ENCODE results near the gene TOP3B.

Gene TOP3B

GRCh38 chr22:21975273-21975672 is 7.3 kb downstream of the TOP3B start:
- no CpG with 5 or more reads among the region's 5 CpGs for WGBS (ENCODE audit: extremely low coverage, insufficient coverage, low lambda C conversion rate)

DNA sequence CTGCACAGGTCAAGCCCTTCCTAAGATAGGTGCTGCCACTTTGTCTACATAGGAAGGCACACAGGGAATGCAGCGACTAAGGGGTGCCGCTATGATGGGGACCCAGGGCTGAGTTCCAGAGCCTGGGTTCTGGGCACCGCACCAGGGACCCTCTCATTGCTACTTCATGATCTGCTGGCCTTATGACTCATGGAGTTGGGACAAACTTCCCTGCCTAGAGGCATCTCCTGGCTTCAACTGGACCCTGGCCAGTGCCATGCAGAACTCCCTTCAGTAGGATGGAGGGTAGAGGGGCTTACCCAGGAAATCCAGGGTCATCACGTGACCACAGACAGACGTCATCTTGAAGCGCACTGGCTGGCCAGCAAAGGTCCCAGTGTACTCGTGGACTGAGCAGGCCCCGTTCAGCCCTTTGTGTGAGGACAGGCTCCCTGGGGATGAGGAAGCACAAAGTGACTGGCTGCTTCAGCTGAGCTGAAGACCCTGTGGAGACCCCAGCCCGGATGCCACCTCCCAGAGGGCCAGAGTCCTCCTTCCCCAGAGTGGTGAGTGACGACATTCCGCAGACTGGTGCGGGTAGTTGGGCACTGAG is 8.4 kb downstream of the TOP3B start:
- Histone ChIP-seq H4K5ac (ENCODE audit: low read length) (no peak overlapping the region), H2BK15ac (replicated peaks; ENCODE audit: low read depth) (no peak overlapping the region), H3K4me2 (ENCODE audit: low read length) (no peak overlapping the region), H3K4me1 (ENCODE audit: control insufficient read depth, low read depth, low read length) (no peaks in the 10 kb centered on the region), H4K8ac (ENCODE audit: low read depth, low read length) (no peak overlapping the region), H2AK5ac (ENCODE audit: low read length) (no peak overlapping the region), H3K36me3 (ENCODE audit: control insufficient read depth, insufficient read depth, low read length) (peaks cover 9% of the 10 kb centered on the region), H3K27ac (ENCODE audit: low read depth, low read length) (no peak overlapping the region), H3K4ac (ENCODE audit: low read depth, low read length) (no peak overlapping the region), H3K4me3 (ENCODE audit: low read length) (no peak overlapping the region), H3K56ac (ENCODE audit: low read length) (no peak overlapping the region), H3K79me2 (ENCODE audit: control insufficient read depth, insufficient read depth, low read length) (no peaks in the 10 kb centered on the region), H3K79me1 (ENCODE audit: low read length) (peaks cover 4% of the 10 kb centered on the region), H3K23ac (ENCODE audit: low read length) (no peak overlapping the region), H3K18ac (ENCODE audit: low read length) (no peak overlapping the region), H3K27me3 (ENCODE audit: insufficient read depth, low read length, poor library complexity) (no peaks in the 10 kb centered on the region), H2BK120ac (ENCODE audit: low read depth, low read length) (no peak overlapping the region), H3K9ac (ENCODE audit: low read length) (no peak overlapping the region), H2BK5ac (ENCODE audit: low read length) (no peak overlapping the region)
- DNase-seq, result no peak
- no CpG with 5 or more reads among the region's 12 CpGs for WGBS (ENCODE audit: extremely low coverage, insufficient coverage, low lambda C conversion rate)

More at GRCh38 chr22:21975273-21975672, 7.3 kb downstream of the TOP3B start:
- no peak overlapping the region for H2BK120ac ChIP-seq (ENCODE audit: low read depth, low read length)
- H4K5ac ChIP-seq (ENCODE audit: low read length), result no peak overlapping the region
- no peak overlapping the region for H3K23ac ChIP-seq (ENCODE audit: low read length)
- no peaks in the 10 kb centered on the region for H3K27me3 ChIP-seq (ENCODE audit: insufficient read depth, low read length, poor library complexity)
- no peak overlapping the region for H4K8ac ChIP-seq (ENCODE audit: low read depth, low read length)
- no peak overlapping the region for H3K9ac ChIP-seq (ENCODE audit: low read length)
- H3K79me1 ChIP-seq (ENCODE audit: low read length), result peaks cover 4% of the 10 kb centered on the region
- no peak overlapping the region for H3K27ac ChIP-seq (ENCODE audit: low read depth, low read length)
- no peak overlapping the region for H3K4me3 ChIP-seq (ENCODE audit: low read length)
- H3K4me2 ChIP-seq (ENCODE audit: low read length), result no peak overlapping the region
- no peak overlapping the region for H3K4ac ChIP-seq (ENCODE audit: low read depth, low read length)
- H3K56ac ChIP-seq (ENCODE audit: low read length), result no peak overlapping the region
- no peak for DNase-seq
- H2AK5ac ChIP-seq (ENCODE audit: low read length), result no peak overlapping the region
- H2BK15ac ChIP-seq (replicated peaks; ENCODE audit: low read depth), result no peak overlapping the region
- peaks cover 7% of the 10 kb centered on the region for H3K36me3 ChIP-seq (ENCODE audit: control insufficient read depth, insufficient read depth, low read length)
- no peak overlapping the region for H2BK5ac ChIP-seq (ENCODE audit: low read length)
- H3K4me1 ChIP-seq (ENCODE audit: control insufficient read depth, low read depth, low read length), result no peaks in the 10 kb centered on the region
- H3K79me2 ChIP-seq (ENCODE audit: control insufficient read depth, insufficient read depth, low read length), result no peaks in the 10 kb centered on the region
- no peak overlapping the region for H3K18ac ChIP-seq (ENCODE audit: low read length)

GRCh38 chr22:21972806-21973205 is 9.8 kb downstream of the TOP3B start:
- no CpG with 5 or more reads among the region's 6 CpGs for WGBS (ENCODE audit: extremely low coverage, insufficient coverage, low lambda C conversion rate)

DNA sequence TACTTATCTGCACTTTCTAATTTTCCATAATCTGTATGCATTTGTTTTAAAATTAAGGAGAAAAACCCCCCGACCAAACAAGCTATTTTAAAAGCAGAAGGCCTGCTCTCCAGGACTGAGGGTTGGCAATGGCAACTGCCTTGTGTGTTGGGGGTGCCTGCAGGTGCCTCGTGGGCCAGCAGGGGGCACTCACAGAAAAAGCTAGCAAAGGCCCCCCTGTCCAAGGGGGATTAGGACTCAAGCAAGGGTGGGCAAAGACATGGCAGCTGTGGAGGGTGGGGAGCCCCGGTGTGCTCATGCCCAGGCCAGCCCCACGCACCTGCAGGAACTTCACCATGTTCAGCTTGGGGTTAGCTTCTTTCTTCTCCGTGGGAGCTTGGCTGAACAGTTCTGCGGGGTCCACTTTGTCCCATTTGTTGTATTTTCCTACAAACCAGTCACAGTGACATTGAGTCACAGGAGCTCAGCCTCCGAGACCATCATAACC is 10.3 kb downstream of the TOP3B start:
- no peaks in the 10 kb centered on the region for H3K79me2 ChIP-seq (ENCODE audit: control insufficient read depth, insufficient read depth, low read length)
- H2BK15ac ChIP-seq (replicated peaks; ENCODE audit: low read depth), result no peak overlapping the region
- no peak overlapping the region for H3K27ac ChIP-seq (ENCODE audit: low read depth, low read length)
- H2BK5ac ChIP-seq (ENCODE audit: low read length), result no peak overlapping the region
- H3K23ac ChIP-seq (ENCODE audit: low read length), result no peak overlapping the region
- DNase-seq, result peak; percentile 59
- H3K36me3 ChIP-seq (ENCODE audit: control insufficient read depth, insufficient read depth, low read length), result peaks cover 9% of the 10 kb centered on the region
- no CpG with 5 or more reads among the region's 7 CpGs for WGBS (ENCODE audit: extremely low coverage, insufficient coverage, low lambda C conversion rate)
- no peak overlapping the region for H3K9ac ChIP-seq (ENCODE audit: low read length)
- no peak overlapping the region for H4K8ac ChIP-seq (ENCODE audit: low read depth, low read length)
- H3K4me1 ChIP-seq (ENCODE audit: control insufficient read depth, low read depth, low read length), result no peaks in the 10 kb centered on the region
- H3K4me3 ChIP-seq (ENCODE audit: low read length), result no peak overlapping the region
- H3K79me1 ChIP-seq (ENCODE audit: low read length), result peaks cover 3% of the 10 kb centered on the region
- no peak overlapping the region for H2BK120ac ChIP-seq (ENCODE audit: low read depth, low read length)
- H3K27me3 ChIP-seq (ENCODE audit: insufficient read depth, low read length, poor library complexity), result no peaks in the 10 kb centered on the region
- H3K56ac ChIP-seq (ENCODE audit: low read length), result no peak overlapping the region
- no peak overlapping the region for H3K4ac ChIP-seq (ENCODE audit: low read depth, low read length)
- H4K5ac ChIP-seq (ENCODE audit: low read length), result no peak overlapping the region
- H3K18ac ChIP-seq (ENCODE audit: low read length), result no peak overlapping the region
- H3K4me2 ChIP-seq (ENCODE audit: low read length), result no peak overlapping the region
- no peak overlapping the region for H2AK5ac ChIP-seq (ENCODE audit: low read length)

More at GRCh38 chr22:21972806-21973205, 9.8 kb downstream of the TOP3B start:
- H4K8ac ChIP-seq (ENCODE audit: low read depth, low read length), result no peak overlapping the region
- H2BK5ac ChIP-seq (ENCODE audit: low read length), result no peak overlapping the region
- H3K4ac ChIP-seq (ENCODE audit: low read depth, low read length), result no peak overlapping the region
- no peak overlapping the region for H3K23ac ChIP-seq (ENCODE audit: low read length)
- H2AK5ac ChIP-seq (ENCODE audit: low read length), result no peak overlapping the region
- H3K36me3 ChIP-seq (ENCODE audit: control insufficient read depth, insufficient read depth, low read length), result peaks cover 9% of the 10 kb centered on the region
- no peak overlapping the region for H3K9ac ChIP-seq (ENCODE audit: low read length)
- no peaks in the 10 kb centered on the region for H3K79me2 ChIP-seq (ENCODE audit: control insufficient read depth, insufficient read depth, low read length)
- no peak overlapping the region for H3K56ac ChIP-seq (ENCODE audit: low read length)
- DNase-seq, result no peak
- H3K79me1 ChIP-seq (ENCODE audit: low read length), result peaks cover 3% of the 10 kb centered on the region
- no peak overlapping the region for H3K18ac ChIP-seq (ENCODE audit: low read length)
- H3K4me2 ChIP-seq (ENCODE audit: low read length), result no peak overlapping the region
- no peaks in the 10 kb centered on the region for H3K4me1 ChIP-seq (ENCODE audit: control insufficient read depth, low read depth, low read length)
- no peak overlapping the region for H2BK15ac ChIP-seq (replicated peaks; ENCODE audit: low read depth)
- no peak overlapping the region for H2BK120ac ChIP-seq (ENCODE audit: low read depth, low read length)
- no peak overlapping the region for H3K27ac ChIP-seq (ENCODE audit: low read depth, low read length)
- no peaks in the 10 kb centered on the region for H3K27me3 ChIP-seq (ENCODE audit: insufficient read depth, low read length, poor library complexity)
- no peak overlapping the region for H4K5ac ChIP-seq (ENCODE audit: low read length)
- H3K4me3 ChIP-seq (ENCODE audit: low read length), result no peak overlapping the region

- Histone ChIP-seq H2BK120ac (ENCODE audit: low read depth, low read length) (no peak overlapping the region), H3K79me1 (ENCODE audit: low read length) (peaks cover 3% of the 10 kb centered on the region), H2BK15ac (replicated peaks; ENCODE audit: low read depth) (no peak overlapping the region), H3K27ac (ENCODE audit: low read depth, low read length) (no peak overlapping the region), H2AK5ac (ENCODE audit: low read length) (no peak overlapping the region), H3K79me2 (ENCODE audit: control insufficient read depth, insufficient read depth, low read length) (no peaks in the 10 kb centered on the region), H3K4ac (ENCODE audit: low read depth, low read length) (no peak overlapping the region), H3K36me3 (ENCODE audit: control insufficient read depth, insufficient read depth, low read length) (peaks cover 9% of the 10 kb centered on the region), H3K4me3 (ENCODE audit: low read length) (no peak overlapping the region), H3K56ac (ENCODE audit: low read length) (no peak overlapping the region), H3K4me2 (ENCODE audit: low read length) (no peak overlapping the region), H3K18ac (ENCODE audit: low read length) (no peak overlapping the region), H4K8ac (ENCODE audit: low read depth, low read length) (no peak overlapping the region), H3K4me1 (ENCODE audit: control insufficient read depth, low read depth, low read length) (no peaks in the 10 kb centered on the region), H3K9ac (ENCODE audit: low read length) (no peak overlapping the region), H3K27me3 (ENCODE audit: insufficient read depth, low read length, poor library complexity) (no peaks in the 10 kb centered on the region), H2BK5ac (ENCODE audit: low read length) (no peak overlapping the region), H3K23ac (ENCODE audit: low read length) (no peak overlapping the region), H4K5ac (ENCODE audit: low read length) (no peak overlapping the region)
- no peak for DNase-seq
- WGBS (ENCODE audit: extremely low coverage, insufficient coverage, low lambda C conversion rate), result no CpG with 5 or more reads among the region's 7 CpGs
Measured at GRCh38 chr22:21971858-21972275, 10.7 kb downstream of the TOP3B start.

Data from mesendoderm (in vitro differentiated cells).